Measurements from ENCODE around the gene IZUMO1. TPM values are rescaled to one million over a fixed set of nuclear protein-coding genes. Genes with fewer than 3 reads are reported as not detected.

The IZUMO1 gene
- total and polyA plus RNA-seq, 9 of the 15 experiments (the other 6 are each of a cell fraction or from before 2014, with no cell fraction given): 0.14 to 2.1 (median 0.73) TPM

DNA sequence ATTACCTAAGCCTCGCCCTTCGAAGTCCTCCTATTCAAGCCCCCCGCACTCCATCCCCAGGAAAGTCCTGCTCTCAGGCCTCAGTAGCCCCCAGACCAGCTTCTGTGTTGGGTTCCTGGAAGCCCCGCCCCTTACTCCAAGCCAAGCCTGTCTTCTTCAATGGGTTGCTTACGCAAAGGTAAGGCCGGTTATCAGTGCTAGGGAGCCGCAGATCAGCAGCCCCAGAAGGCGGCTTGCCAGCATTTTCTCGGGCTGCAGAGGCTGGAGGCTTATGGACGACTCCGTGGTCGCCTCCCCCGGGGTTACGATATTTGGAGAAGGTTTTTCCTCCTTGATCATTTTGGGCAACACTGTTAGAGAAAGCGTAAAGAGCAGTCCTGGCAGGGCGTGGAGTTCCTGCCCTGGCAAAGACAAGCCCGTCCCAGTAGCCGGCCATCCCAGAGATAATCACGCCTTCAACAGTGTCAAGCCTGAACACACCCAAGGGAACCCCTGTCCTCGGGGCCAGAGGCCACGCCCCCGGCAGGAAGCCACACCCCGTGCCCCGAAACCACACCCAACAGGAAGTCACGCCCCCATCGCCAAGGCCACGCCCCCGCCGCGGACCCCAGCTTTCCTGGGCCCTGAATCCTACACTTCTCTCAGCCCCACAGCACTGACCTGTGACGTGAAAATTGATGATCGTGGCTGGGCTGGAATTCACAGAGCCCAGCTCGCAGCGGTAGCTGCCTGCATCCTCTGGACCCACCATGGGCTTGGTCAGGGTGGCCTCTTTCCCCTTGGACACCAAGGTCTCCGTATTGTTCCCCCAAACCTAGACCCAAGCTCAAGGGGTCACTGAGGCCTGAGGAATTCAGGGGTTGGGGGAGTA, 5.3 kb downstream of the IZUMO1 start (continued):
- no peak for TF ChIP-seq ZNF395 (CRISPR knock-in tag; IDR thresholded peaks at IDR 0.05)
- peak; percentile 48 for TF ChIP-seq SMARCA4 (IDR thresholded peaks at IDR 0.05)
- TF ChIP-seq ZKSCAN3 (CRISPR knock-in tag; IDR thresholded peaks at IDR 0.05): no peak
- TF ChIP-seq OTX1 (CRISPR knock-in tag; IDR thresholded peaks at IDR 0.05): peak; percentile 64; the same call in 1 of the 2 replicates
- TF ChIP-seq FOXK1 (CRISPR knock-in tag; IDR thresholded peaks at IDR 0.05; ENCODE audit: borderline replicate concordance): no peak
- TF ChIP-seq, protein P1, sequence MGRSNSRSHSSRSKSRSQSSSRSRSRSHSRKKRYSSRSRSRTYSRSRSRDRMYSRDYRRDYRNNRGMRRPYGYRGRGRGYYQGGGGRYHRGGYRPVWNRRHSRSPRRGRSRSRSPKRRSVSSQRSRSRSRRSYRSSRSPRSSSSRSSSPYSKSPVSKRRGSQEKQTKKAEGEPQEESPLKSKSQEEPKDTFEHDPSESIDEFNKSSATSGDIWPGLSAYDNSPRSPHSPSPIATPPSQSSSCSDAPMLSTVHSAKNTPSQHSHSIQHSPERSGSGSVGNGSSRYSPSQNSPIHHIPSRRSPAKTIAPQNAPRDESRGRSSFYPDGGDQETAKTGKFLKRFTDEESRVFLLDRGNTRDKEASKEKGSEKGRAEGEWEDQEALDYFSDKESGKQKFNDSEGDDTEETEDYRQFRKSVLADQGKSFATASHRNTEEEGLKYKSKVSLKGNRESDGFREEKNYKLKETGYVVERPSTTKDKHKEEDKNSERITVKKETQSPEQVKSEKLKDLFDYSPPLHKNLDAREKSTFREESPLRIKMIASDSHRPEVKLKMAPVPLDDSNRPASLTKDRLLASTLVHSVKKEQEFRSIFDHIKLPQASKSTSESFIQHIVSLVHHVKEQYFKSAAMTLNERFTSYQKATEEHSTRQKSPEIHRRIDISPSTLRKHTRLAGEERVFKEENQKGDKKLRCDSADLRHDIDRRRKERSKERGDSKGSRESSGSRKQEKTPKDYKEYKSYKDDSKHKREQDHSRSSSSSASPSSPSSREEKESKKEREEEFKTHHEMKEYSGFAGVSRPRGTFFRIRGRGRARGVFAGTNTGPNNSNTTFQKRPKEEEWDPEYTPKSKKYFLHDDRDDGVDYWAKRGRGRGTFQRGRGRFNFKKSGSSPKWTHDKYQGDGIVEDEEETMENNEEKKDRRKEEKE (IDR thresholded peaks at IDR 0.05; ENCODE audit: borderline replicate concordance in 1 of 2, control insufficient read depth in 1 of 2, low read depth in 2 of 2, low read length in 1 of 2): no peak
- TF ChIP-seq ZNF311 (CRISPR knock-in tag; IDR thresholded peaks at IDR 0.05): no peak
- no peak for TF ChIP-seq DDX20 (tag; IDR thresholded peaks at IDR 0.05; ENCODE audit: low read depth)
- no peak for TF ChIP-seq MGA (IDR thresholded peaks at IDR 0.05)
- no peak for TF ChIP-seq GTF2A2 (tag; IDR thresholded peaks at IDR 0.05)
- no peak for TF ChIP-seq NFIX (CRISPR knock-in tag; IDR thresholded peaks at IDR 0.05; ENCODE audit: low read depth)
